Measurements from ENCODE around the gene CFAP119. TPM values are rescaled to one million over a fixed set of nuclear protein-coding genes. Genes with fewer than 3 reads are reported as not detected.

Gene CFAP119
- total and polyA plus RNA-seq, 10 of the 15 experiments (the other 5 are each of a cell fraction or from before 2014, with no cell fraction given): 2.2 to 9.4 (median 4.3) TPM

DNA sequence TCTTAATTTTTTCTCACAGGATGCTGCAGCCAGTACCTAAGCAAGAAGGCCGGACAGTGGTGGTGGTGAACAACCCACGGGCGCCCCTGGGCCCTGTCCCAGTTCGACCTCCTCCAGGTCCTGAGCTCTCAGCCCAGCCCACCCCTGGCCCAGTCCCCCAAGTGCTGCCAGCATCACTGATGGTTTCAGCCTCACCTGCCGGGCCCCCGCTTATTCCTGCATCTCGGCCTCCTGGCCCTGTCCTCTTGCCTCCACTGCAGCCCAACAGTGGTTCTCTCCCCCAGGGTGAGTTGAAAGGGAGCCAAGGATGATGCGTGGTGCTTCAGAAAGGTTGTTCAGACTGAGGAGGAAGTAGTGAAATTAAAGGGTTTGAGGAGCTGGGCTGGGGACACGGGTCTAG, 41.2 kb downstream of the CFAP119 start:
- no peak for DNase-seq (ENCODE audit: low read depth, low spot score)
- intact Hi-C loops (cut with micrococcal nuclease; ENCODE audit: unreplicated experiment) (no loop called here), in situ Hi-C loops (cut with MboI) (no loop called here)
- TF ChIP-seq POLR2A (IDR thresholded peaks at IDR 0.05; ENCODE audit: low read depth, low read length) (0 out of 2 replicates have a peak, but pooled peaks have one; percentile 4), FOXM1 (IDR thresholded peaks at IDR 0.05; ENCODE audit: low read depth, low read length) (no peak)
- no TSS peak for BruUV-seq (replicated peaks)
- no peak for FAIRE-seq
- RAD21 ChIA-PET (ENCODE audit: unreplicated experiment): no interaction called here
- CTCF ChIA-PET: interaction anchor here (1.3 kb wide), 1 partner anchor 27 kb away, joined by 3 read pairs; the partner anchor contains the start of gene PHKG2
- H3K79me2 ChIP-seq (ENCODE audit: control insufficient read depth, insufficient read depth, low read length): no peaks in the 10 kb centered on the region; the same call in 1 of the 2 replicates
- no peak for ATAC-seq
- H3K36me3 ChIP-seq (ENCODE audit: control insufficient read depth in 2 of 2, insufficient read depth in 2 of 2, low read length in 1 of 2): peaks cover 56% of the 10 kb centered on the region in 2 experiments
- no peaks in the 10 kb centered on the region for H3K27me3 ChIP-seq (replicated peaks in 1 of 2; ENCODE audit: control insufficient read depth in 2 of 2, insufficient read depth in 2 of 2, low read length in 1 of 2)
- no peak overlapping the region for H3K27ac ChIP-seq (ENCODE audit: control insufficient read depth, insufficient read depth)
- H4K20me1 ChIP-seq (ENCODE audit: control insufficient read depth, insufficient read depth): no peaks in the 10 kb centered on the region
- POLR2A ChIA-PET: no interaction called here
- H3K9me3 ChIP-seq (replicated peaks; ENCODE audit: control insufficient read depth, insufficient read depth, low read length): no peaks in the 10 kb centered on the region
- H2AFZ ChIP-seq (ENCODE audit: control insufficient read depth, low read depth, low read length): no peak overlapping the region
- no peaks in the 10 kb centered on the region; the same call in 1 of the 2 replicates for H3K4me1 ChIP-seq (ENCODE audit: control insufficient read depth, insufficient read depth, low read length)
- no peak overlapping the region for H3K9ac ChIP-seq (ENCODE audit: control insufficient read depth, insufficient read depth, low read length)
- H3K4me3 ChIP-seq: no peak overlapping the region
- H3K4me2 ChIP-seq (ENCODE audit: control insufficient read depth, insufficient read depth): no peak overlapping the region
- WGBS (ENCODE audit: insufficient coverage, insufficient replicate concordance, low lambda C conversion rate, missing lambda C conversion rate): 85% methylated on average over 9 of the region's 9 CpGs
- SMC1A ChIA-PET (ENCODE audit: uncharacterized antibody, unreplicated experiment): no interaction called here

DNA sequence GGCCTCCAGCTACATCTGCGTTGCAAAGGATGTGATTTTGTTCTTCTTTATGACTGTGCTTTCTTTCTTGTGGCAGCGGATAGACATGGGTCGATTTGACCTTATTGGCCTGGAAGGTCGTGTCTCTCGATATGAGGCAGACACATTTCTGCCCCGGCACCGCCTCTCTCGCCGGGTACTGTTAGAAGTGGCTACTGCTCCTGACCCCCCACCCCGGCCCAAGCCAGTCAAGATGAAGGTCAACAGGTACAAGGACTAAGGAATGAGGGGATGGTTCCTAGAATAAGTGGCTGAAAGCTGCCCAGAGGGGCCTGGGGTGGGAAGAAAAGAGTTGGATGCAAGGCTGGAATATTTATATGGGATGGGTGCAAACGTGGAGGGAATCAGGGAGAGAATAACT, 41.8 kb downstream of the CFAP119 start:
- no TSS peak for BruUV-seq (replicated peaks)
- in situ Hi-C loops (cut with MboI): no loop called here
- Histone ChIP-seq H3K4me3 (no peak overlapping the region), H3K9ac (ENCODE audit: control insufficient read depth, insufficient read depth, low read length) (no peak overlapping the region), H3K27ac (ENCODE audit: control insufficient read depth, insufficient read depth) (no peak overlapping the region), H3K27me3 (replicated peaks in 1 of 2; ENCODE audit: control insufficient read depth in 2 of 2, insufficient read depth in 2 of 2, low read length in 1 of 2) (no peaks in the 10 kb centered on the region), H2AFZ (ENCODE audit: control insufficient read depth, low read depth, low read length) (no peak overlapping the region), H3K36me3 (ENCODE audit: control insufficient read depth in 2 of 2, insufficient read depth in 2 of 2, low read length in 1 of 2) (peaks cover 53 to 55% of the 10 kb centered on the region in 2 experiments), H4K20me1 (ENCODE audit: control insufficient read depth, insufficient read depth) (no peaks in the 10 kb centered on the region), H3K4me2 (ENCODE audit: control insufficient read depth, insufficient read depth) (no peak overlapping the region), H3K79me2 (ENCODE audit: control insufficient read depth, insufficient read depth, low read length) (no peaks in the 10 kb centered on the region; the same call in none of the 2 replicates), H3K4me1 (ENCODE audit: control insufficient read depth, insufficient read depth, low read length) (no peaks in the 10 kb centered on the region; the same call in 1 of the 2 replicates), H3K9me3 (replicated peaks; ENCODE audit: control insufficient read depth, insufficient read depth, low read length) (no peaks in the 10 kb centered on the region)
- SMC1A ChIA-PET (ENCODE audit: uncharacterized antibody, unreplicated experiment): interaction anchor here (0.9 kb wide), 1 partner anchor 16 kb away, joined by 3 read pairs; no protein-coding TSS in a partner anchor
- no peak for DNase-seq (ENCODE audit: low read depth, low spot score)
- TF ChIP-seq ZNF687 (IDR thresholded peaks at IDR 0.05) (no peak), CHD1 (IDR thresholded peaks at IDR 0.05; ENCODE audit: low read depth, low read length) (no peak), FOXM1 (IDR thresholded peaks at IDR 0.05; ENCODE audit: low read depth, low read length) (no peak), STAT3 (IDR thresholded peaks at IDR 0.05; ENCODE audit: low read depth, low read length) (no peak), FOXK2 (IDR thresholded peaks at IDR 0.05) (no peak), E2F8 (IDR thresholded peaks at IDR 0.05; ENCODE audit: low read depth, partially characterized antibody) (no peak), NFYA (IDR thresholded peaks at IDR 0.05; ENCODE audit: borderline replicate concordance, low read depth, low read length) (no peak), PAX8 (IDR thresholded peaks at IDR 0.05) (no peak), IKZF2 (IDR thresholded peaks at IDR 0.05) (no peak)
- ATAC-seq: no peak
- POLR2A ChIA-PET: interaction anchor here (0.6 kb wide), 1 partner anchor 292 kb away, joined by 5 read pairs; no protein-coding TSS in a partner anchor
- RAD21 ChIA-PET (ENCODE audit: unreplicated experiment): no interaction called here
- intact Hi-C loops (cut with micrococcal nuclease; ENCODE audit: unreplicated experiment): no loop called here
- no peak for FAIRE-seq
- CTCF ChIA-PET: interaction anchor here (0.6 kb wide), 1 partner anchor 76 kb away, joined by 5 read pairs; no protein-coding TSS in a partner anchor
- 80% methylated on average over 11 of the region's 11 CpGs for WGBS (ENCODE audit: insufficient coverage, insufficient replicate concordance, low lambda C conversion rate, missing lambda C conversion rate)

Data from GM12878 (cell line).